HCT116 (cell line): ENCODE measurements around the gene CDKN1A. TPM values are rescaled to one million over a fixed set of nuclear protein-coding genes. Genes with fewer than 3 reads are reported as not detected.

Experiments used
- ATAC-seq: fragments of 200-7000 bp; cut with Tn5 transposase; 2 replicates; pipeline ENCODE4 v1.9.1; 2020; ENCODE audit warnings: mild to moderate bottlenecking, moderate library complexity
- BruUV-seq: library from RNA; stranded (reverse); fragments of 400-500 nt; replicated peaks from 2 replicates; lab custom pipeline; 2021; lab: Mats Ljungman, UMichigan
- CTCF ChIA-PET: fragments of 300-600 bp; sonication (Branson Sonifier 250); formaldehyde crosslinking; loops from one replicate; lab custom pipeline; 2021; ENCODE audit warnings: antibody characterized with exemption; lab: Charles Lee
- POLR2A ChIA-PET: fragments of 300-600, 350-600 bp; sonication (Branson Sonifier 250); formaldehyde crosslinking; loops from one replicate; lab custom pipeline; 2021; ENCODE audit warnings: antibody characterized with exemption; lab: Charles Lee
- RAD21 ChIA-PET, 2 experiments: fragments of 300-600 bp; sonication (Branson Sonifier 250); formaldehyde crosslinking; loops; one replicate each; lab custom pipeline; 2023; ENCODE audit warnings: low total read pairs in 2 of 2; ENCODE audit not compliant: uncharacterized antibody in 2 of 2, unreplicated experiment in 2 of 2, low non-redundant PET in 1 of 2; lab: Charles Lee
- DNase-seq: peaks from one replicate; pipeline ENCODE4 v3.0.0-alpha.2; 2010; ENCODE audit warnings: low read depth, low spot score
- H2AFZ ChIP-seq: fragments of 200-600 bp; shearing (Covaris generic), sonication (generic); 2 replicates; pipeline ENCODE4 v1.6.1; 2017; ENCODE audit warnings: low read depth, mixed run types, mixed read lengths, antibody characterized with exemption, low read length; ENCODE audit not compliant: poor library complexity, severe bottlenecking
- H3K27ac ChIP-seq: 2 replicates; pipeline ENCODE4 v1.5.1; 2012; ENCODE audit warnings: low read depth, low read length
- H3K27me3 ChIP-seq: fragments of 200-600 bp; sonication (generic); 2 replicates; pipeline ENCODE4 v1.6.1; 2016; ENCODE audit warnings: mixed run types, low read length, mixed read lengths; ENCODE audit not compliant: insufficient read depth
- H3K36me3 ChIP-seq, 2 experiments: fragments of 200-500 bp in 1 of 2; fragments of 200-600 bp in 1 of 2; sonication (Bioruptor generic) in 1 of 2; sonication (generic) in 1 of 2; 2 replicates each; pipeline versions ENCODE4 v1.5.1 to v1.6.1; 2014 to 2016; ENCODE audit warnings: low read length in 2 of 2, inconsistent platforms in 1 of 2, mixed read lengths in 1 of 2, mixed run types in 1 of 2; ENCODE audit not compliant: insufficient read depth in 2 of 2, control insufficient read depth in 1 of 2
- H3K4me1 ChIP-seq, 2 experiments: fragments of 200-600 bp in 1 of 2; sonication (generic) in 1 of 2; 2 replicates each; pipeline versions ENCODE4 v1.5.1 to v1.6.1; 2012 to 2017; ENCODE audit warnings: low read length in 2 of 2, inconsistent platforms in 1 of 2, mild to moderate bottlenecking in 1 of 2, mixed read lengths in 1 of 2, mixed run types in 1 of 2, moderate library complexity in 1 of 2; ENCODE audit not compliant: insufficient read depth in 2 of 2, control insufficient read depth in 1 of 2
- H3K4me2 ChIP-seq: fragments of 200-600 bp; sonication (generic); 2 replicates; pipeline ENCODE4 v1.6.1; 2017; ENCODE audit warnings: mixed run types, low read length, mixed read lengths
- H3K4me3 ChIP-seq, 2 experiments: fragments of 200-600 bp in 1 of 2; sonication (generic) in 1 of 2; replicated peaks in 1 of 2; 2 replicates each; pipeline ENCODE4 v1.5.1; 2011 to 2016; ENCODE audit warnings: low read length in 2 of 2, control low read depth in 1 of 2, low read depth in 1 of 2, mild to moderate bottlenecking in 1 of 2, mixed read lengths in 1 of 2, mixed run types in 1 of 2
- H3K79me2 ChIP-seq: fragments of 200-600 bp; sonication (generic); 2 replicates; pipeline ENCODE4 v1.6.1; 2017; ENCODE audit warnings: mild to moderate bottlenecking, mixed run types, low read length, moderate library complexity, mixed read lengths; ENCODE audit not compliant: insufficient read depth
- H3K9ac ChIP-seq: fragments of 200-600 bp; sonication (generic); 2 replicates; pipeline ENCODE4 v1.6.1; 2016; ENCODE audit warnings: low read length, mixed read lengths
- H3K9me2 ChIP-seq: fragments of 200-600 bp; sonication (generic), shearing (Covaris generic); 2 replicates; pipeline ENCODE4 v1.6.1; 2017; ENCODE audit warnings: mixed run types, mild to moderate bottlenecking, moderate library complexity; ENCODE audit not compliant: insufficient read depth
- H3K9me3 ChIP-seq, 2 experiments: fragments of 200-500 bp in 1 of 2; fragments of 200-600 bp in 1 of 2; sonication (Bioruptor generic) in 1 of 2; sonication (generic) in 1 of 2; 2 replicates each; pipeline ENCODE4 v1.6.1; 2014 to 2017; ENCODE audit warnings: low read length in 2 of 2, mixed read lengths in 2 of 2, inconsistent platforms in 1 of 2, low read depth in 1 of 2, mild to moderate bottlenecking in 1 of 2, mixed run types in 1 of 2, moderate library complexity in 1 of 2; ENCODE audit not compliant: control insufficient read depth in 1 of 2, insufficient read depth in 1 of 2
- H4K20me1 ChIP-seq: fragments of 200-600 bp; sonication (generic), shearing (Covaris generic); 2 replicates; pipeline ENCODE4 v1.6.1; 2017; ENCODE audit warnings: mixed run types, mild to moderate bottlenecking, moderate library complexity; ENCODE audit not compliant: insufficient read depth
- CBX3 ChIP-seq: IDR thresholded peaks from 2 replicates; pipeline ENCODE4 v1.6.1; 2012; ENCODE audit warnings: low read depth
- CTCF ChIP-seq, 3 experiments: fragments of 200-600 bp in 1 of 3; sonication (generic) in 1 of 3; IDR thresholded peaks in 2 of 3; conservative IDR thresholded peaks in 1 of 3; 2 replicates each; pipeline ENCODE4 v1.5.1; 2012 to 2017; ENCODE audit warnings: low read depth in 2 of 3, low read length in 2 of 3, antibody characterized with exemption in 1 of 3, borderline replicate concordance in 1 of 3, control low read depth in 1 of 3, mild to moderate bottlenecking in 1 of 3, mixed read lengths in 1 of 3, mixed run types in 1 of 3, moderate library complexity in 1 of 3; ENCODE audit not compliant: insufficient read depth in 1 of 3
- ELF1 ChIP-seq: IDR thresholded peaks from 2 replicates; pipeline ENCODE4 v1.6.1; 2012; ENCODE audit warnings: low read depth, borderline replicate concordance
- EZH2phosphoT487 ChIP-seq: fragments of 200-600 bp; IDR thresholded peaks from 2 replicates; pipeline ENCODE4 v1.6.1; 2018; ENCODE audit warnings: antibody characterized with exemption, borderline replicate concordance
- JUND ChIP-seq: IDR thresholded peaks from 2 replicates; pipeline ENCODE4 v1.6.1; 2012
- MAX ChIP-seq: IDR thresholded peaks from 2 replicates; pipeline ENCODE4 v1.6.1; 2012
- POLR2A ChIP-seq: IDR thresholded peaks from 2 replicates; pipeline ENCODE4 v1.7.0; 2011; ENCODE audit warnings: borderline replicate concordance; ENCODE audit not compliant: insufficient read depth, insufficient read length; ENCODE audit errors: extremely low read depth
- POLR2AphosphoS5 ChIP-seq: IDR thresholded peaks from 2 replicates; pipeline ENCODE4 v1.6.1; 2011; ENCODE audit warnings: mild to moderate bottlenecking, low read depth, low read length, moderate library complexity
- RAD21 ChIP-seq: IDR thresholded peaks from 2 replicates; pipeline ENCODE4 v1.6.1; 2012; ENCODE audit warnings: low read depth, mild to moderate bottlenecking
- REST ChIP-seq: IDR thresholded peaks from 2 replicates; pipeline ENCODE4 v1.6.1; 2012; ENCODE audit warnings: low read depth
- SIN3A ChIP-seq: IDR thresholded peaks from 2 replicates; pipeline ENCODE4 v1.6.1; 2012; ENCODE audit warnings: low read depth
- SP1 ChIP-seq: IDR thresholded peaks from 2 replicates; pipeline ENCODE4 v1.6.1; 2012; ENCODE audit warnings: low read depth
- SRF ChIP-seq: IDR thresholded peaks from 2 replicates; pipeline ENCODE4 v1.6.1; 2012; ENCODE audit warnings: low read depth
- TCF7L2 ChIP-seq: IDR thresholded peaks from 2 replicates; pipeline ENCODE4 v1.7.0; 2011; ENCODE audit warnings: borderline replicate concordance, inconsistent platforms; ENCODE audit not compliant: insufficient read depth, insufficient read length; ENCODE audit errors: extremely low read depth
- YY1 ChIP-seq: IDR thresholded peaks from 2 replicates; pipeline ENCODE4 v1.6.1; 2011; ENCODE audit warnings: low read length, low read depth, moderate library complexity, mild to moderate bottlenecking; ENCODE audit not compliant: insufficient replicate concordance; ENCODE audit errors: extremely low read depth
- ZBTB33 ChIP-seq: IDR thresholded peaks from 2 replicates; pipeline ENCODE4 v1.6.1; 2011; ENCODE audit warnings: mild to moderate bottlenecking, low read length, moderate library complexity; ENCODE audit not compliant: insufficient replicate concordance; ENCODE audit errors: extremely low read depth
- intact Hi-C: fragments of 100-400 bp; cut with micrococcal nuclease; formaldehyde crosslinking; loops from 2 replicates; pipeline ENCODE4 v1.10.0; 2022
- total RNA-seq: library from RNA; stranded (reverse); gene quantifications from one replicate; pipeline ENCODE4 v1.2.1, GENCODE V29; 2021; ENCODE audit not compliant: unreplicated experiment

CDKN1A gene
- total RNA-seq, 1 experiment from 2014 or later: 179 TPM

DNA sequence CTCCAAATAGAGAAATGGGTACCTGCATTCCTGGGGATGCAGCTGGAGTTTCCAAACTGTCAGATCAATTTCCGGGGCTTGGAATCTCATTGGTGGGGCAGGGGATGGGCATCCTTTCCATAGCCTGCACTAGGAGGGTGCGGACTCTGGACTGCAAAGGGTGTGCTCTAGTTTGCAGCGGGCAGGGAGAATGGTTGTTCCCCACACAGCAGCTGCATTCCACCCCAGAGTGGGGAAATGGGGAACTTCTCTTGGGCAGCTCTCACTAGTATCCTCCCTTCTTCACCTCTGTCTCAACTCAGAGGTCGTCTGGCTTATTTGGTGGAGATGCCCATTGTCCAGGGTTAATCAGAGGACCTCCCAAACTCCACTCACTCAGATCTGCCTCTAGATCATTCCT is 34.5 kb upstream of the CDKN1A start:
- peak overlapping the region; percentile 66 for H3K4me2 ChIP-seq
- H3K9ac ChIP-seq: no peak overlapping the region
- POLR2A ChIA-PET: interaction anchor here (1.1 kb wide), 1 partner anchor 19 kb away, joined by 3 read pairs; no protein-coding TSS in a partner anchor
- RAD21 ChIA-PET: no interaction called here
- H3K79me2 ChIP-seq: no peaks in the 10 kb centered on the region
- H3K27ac ChIP-seq: no peak overlapping the region
- peaks cover 19 to 28% of the 10 kb centered on the region in 2 experiments; a peak in 3 of 4 replicates for H3K4me1 ChIP-seq
- intact Hi-C loops: loop anchor here (1.0 kb wide), 1 partner anchor 36 kb away; no protein-coding TSS in a partner anchor
- no peaks in the 10 kb centered on the region for H4K20me1 ChIP-seq
- H3K9me2 ChIP-seq: no peaks in the 10 kb centered on the region
- CTCF ChIA-PET: interaction anchor here (1.2 kb wide), 1 partner anchor 29 kb away, joined by 5 read pairs; no protein-coding TSS in a partner anchor
- TF ChIP-seq SP1 (no peak), POLR2A (no peak), CBX3 (no peak), JUND (no peak), YY1 (no peak), ELF1 (no peak), ZBTB33 (no peak), REST (no peak), SRF (no peak), SIN3A (no peak), CTCF (IDR thresholded peaks at IDR 0.05 in 2 of 3, conservative IDR thresholded peaks at IDR 0.05 in 1 of 3; ENCODE audit: borderline replicate concordance in 1 of 3, insufficient read depth in 1 of 3, low read depth in 2 of 3, low read length in 2 of 3) (no peak), MAX (no peak), RAD21 (no peak), POLR2AphosphoS5 (no peak), EZH2phosphoT487 (no peak), TCF7L2 (no peak)
- TF ChIP-seq, all 23 proteins: peak for 0
- peak overlapping the region; percentile 66 for H2AFZ ChIP-seq
- no peak for ATAC-seq
- no TSS peak for BruUV-seq
- H3K36me3 ChIP-seq: no peaks in the 10 kb centered on the region
- no peak overlapping the region for H3K4me3 ChIP-seq
- no peaks in the 10 kb centered on the region for H3K9me3 ChIP-seq
- DNase-seq: no peak
- H3K27me3 ChIP-seq: no peaks in the 10 kb centered on the region
